ENCODE measurements around the gene CRTAC1. TPM values are rescaled to one million over a fixed set of nuclear protein-coding genes. Genes with fewer than 3 reads are reported as not detected.

The CRTAC1 gene, protein sequence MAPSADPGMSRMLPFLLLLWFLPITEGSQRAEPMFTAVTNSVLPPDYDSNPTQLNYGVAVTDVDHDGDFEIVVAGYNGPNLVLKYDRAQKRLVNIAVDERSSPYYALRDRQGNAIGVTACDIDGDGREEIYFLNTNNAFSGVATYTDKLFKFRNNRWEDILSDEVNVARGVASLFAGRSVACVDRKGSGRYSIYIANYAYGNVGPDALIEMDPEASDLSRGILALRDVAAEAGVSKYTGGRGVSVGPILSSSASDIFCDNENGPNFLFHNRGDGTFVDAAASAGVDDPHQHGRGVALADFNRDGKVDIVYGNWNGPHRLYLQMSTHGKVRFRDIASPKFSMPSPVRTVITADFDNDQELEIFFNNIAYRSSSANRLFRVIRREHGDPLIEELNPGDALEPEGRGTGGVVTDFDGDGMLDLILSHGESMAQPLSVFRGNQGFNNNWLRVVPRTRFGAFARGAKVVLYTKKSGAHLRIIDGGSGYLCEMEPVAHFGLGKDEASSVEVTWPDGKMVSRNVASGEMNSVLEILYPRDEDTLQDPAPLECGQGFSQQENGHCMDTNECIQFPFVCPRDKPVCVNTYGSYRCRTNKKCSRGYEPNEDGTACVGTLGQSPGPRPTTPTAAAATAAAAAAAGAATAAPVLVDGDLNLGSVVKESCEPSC
- total RNA-seq = not detected in 2 replicates

GRCh38 chr10:98030093-98030821 lies at the start of gene CRTAC1:
CRTAC1 (minus strand) TSS chr10:98030621; CDS start chr10:98030472, 149 bp downstream.

GRCh38 chr10:97849687-97850402 lies 180.6 kb downstream of the CRTAC1 start, which contains the start of gene GOLGA7B:
GOLGA7B (plus strand) TSS chr10:97849843; CDS start chr10:97850304, 461 bp downstream.

Small RNA genes lying within 50 kb of the gene (small RNA-seq; reads per million reads assigned to genes)
- not detected for gene AL355301.1

Other genes with a start within 250 kb of the CRTAC1 start
- under 0.01 TPM in 2 replicates for gene GOLGA7B, start 180.8 kb downstream of the CRTAC1 start, total RNA-seq
- 11.9 and 13.8 TPM in 2 replicates for gene R3HCC1L, start 104.0 kb upstream of the CRTAC1 start, total RNA-seq
- gene LOXL4, start 237.6 kb upstream of the CRTAC1 start, total RNA-seq = 93.3 and 135 TPM in 2 replicates

All from hair follicle dermal papilla cell (primary cell).